NAMALWA (cell line): ENCODE data around the gene ATF5.
"Not testable (repeated sequence)": the region's sequence is repeated elsewhere in the genome, so short reads cannot be mapped to it uniquely, and the experiment has no call there.

ENCODE experiments used
- DNase-seq: peaks from one replicate; pipeline ENCODE4 v3.0.0-alpha.2; 2015; ENCODE audit warnings: low spot score

Gene ATF5

DNA sequence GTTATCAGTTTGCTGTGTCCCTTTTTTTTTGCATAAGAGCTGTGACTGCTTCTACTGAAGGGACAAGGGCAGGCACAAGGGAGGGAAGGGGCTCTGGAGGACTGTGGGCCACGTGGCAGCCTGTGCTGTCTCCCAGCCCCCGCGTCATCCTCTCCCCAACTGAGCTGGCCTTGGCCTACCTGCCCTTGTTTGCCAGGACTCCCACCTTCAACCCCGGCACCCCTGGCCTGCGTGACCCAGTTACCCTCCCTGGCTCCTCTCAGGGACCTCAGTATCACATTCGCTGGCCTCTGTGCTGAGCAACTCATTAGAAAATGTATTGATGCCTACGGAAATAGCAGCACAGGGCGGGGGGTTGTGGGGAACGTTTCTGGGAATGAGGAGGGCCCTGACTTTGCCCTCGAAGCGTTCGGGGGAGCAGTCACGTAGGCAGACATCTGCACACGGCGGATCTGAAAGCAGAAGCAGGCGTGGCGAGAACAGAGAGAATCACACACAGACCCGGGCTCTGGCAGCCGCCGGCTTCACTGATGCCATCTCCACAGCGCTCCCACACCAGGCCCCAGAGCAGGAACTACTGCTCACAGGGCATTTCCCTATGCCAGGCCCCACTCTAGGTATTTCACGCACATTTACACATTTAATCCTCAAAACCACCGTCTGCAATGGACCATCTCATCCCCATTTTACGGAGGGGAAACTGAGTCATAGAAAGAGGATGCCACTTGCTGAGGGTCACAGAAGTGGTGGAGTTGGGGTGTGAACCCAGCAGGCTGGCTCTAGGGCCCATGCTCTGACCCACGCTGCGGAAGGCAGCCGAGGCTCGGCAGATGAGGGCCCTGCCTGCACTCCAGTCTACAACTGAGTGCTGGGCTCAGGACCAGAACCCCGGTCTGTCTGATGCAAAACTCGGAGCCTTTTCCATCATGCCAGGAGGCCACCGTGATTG is 5.7 kb upstream of the ATF5 start:
- no peak for DNase-seq

DNA sequence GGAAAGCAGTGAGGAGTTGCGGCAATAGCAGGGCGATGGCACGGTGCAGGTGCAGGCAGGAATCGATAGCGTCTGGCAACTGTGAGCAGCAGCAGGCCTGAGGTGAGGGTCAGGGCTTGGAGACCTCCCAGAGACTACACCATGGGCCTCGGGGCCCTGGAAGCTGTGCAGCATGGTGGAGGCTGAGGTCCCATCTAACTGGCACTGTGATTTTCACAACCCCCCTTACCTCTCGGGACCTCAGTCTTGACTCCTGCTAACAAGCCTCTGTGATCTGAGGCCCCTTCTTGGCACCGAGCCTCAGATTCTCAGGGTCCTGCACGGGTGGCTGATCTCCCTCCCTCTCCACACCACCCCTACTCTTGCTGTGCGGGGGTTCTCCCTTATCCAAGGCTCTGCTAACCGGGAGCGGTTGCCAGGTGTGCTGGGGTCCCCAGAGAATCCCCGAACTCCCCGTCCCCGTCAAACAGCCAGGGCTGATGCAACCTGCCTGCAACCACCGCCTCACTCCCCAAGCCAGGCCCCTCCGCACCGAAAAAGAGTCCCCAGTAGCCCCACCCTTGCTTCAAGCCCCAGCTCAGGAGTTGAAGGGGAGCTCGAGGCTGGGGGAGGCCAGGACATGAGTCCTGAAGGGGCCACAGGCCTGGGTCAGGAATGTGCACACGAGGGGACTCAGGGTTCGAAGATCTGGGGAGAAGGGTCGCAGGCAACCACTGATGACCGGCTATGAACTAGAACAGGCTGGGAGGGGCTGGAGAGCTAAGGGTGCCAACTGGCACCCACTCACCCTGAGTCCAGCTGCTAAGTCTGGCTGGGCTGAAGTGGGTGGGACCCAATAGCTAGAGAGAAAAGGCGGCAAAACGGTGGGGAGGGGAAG is 4.8 kb upstream of the ATF5 start:
- peak; percentile 84 for DNase-seq

DNA sequence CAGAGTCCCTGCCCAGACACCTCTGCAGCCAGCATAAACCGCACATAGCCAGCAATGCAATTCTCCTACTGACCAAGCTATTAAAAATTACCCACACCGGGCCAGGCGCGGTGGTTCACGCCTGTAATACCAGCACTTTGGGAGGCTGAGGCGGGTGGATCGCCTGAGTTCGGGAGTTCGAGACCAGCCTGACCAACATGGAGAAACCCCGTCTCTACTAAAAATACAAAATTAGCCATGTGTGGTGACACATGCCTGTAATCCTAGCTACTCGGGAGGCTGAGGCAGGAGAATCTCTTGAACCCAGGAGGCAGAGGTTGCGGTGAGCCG is 4.2 kb upstream of the ATF5 start:
- DNase-seq = not testable (repeated sequence)

DNA sequence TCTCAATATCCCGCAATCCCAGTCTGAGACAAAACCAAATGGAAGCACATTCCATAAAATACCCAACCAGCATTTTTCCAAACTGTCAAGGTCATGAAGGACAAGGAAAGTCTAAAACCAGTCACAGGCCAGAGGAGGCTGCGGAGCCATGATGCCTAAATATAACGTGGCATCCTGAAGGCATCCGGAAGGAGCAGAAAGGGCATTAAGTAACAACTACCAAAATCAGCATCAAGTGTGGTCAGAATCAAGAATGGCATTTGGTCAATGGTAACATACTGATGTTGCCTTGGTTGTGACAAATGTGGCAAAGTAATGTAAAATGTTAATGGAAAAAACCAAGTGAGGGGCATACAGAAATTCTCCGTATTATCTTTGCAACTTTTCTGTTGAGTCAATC is 3.5 kb upstream of the ATF5 start:
- no peak for DNase-seq

DNA sequence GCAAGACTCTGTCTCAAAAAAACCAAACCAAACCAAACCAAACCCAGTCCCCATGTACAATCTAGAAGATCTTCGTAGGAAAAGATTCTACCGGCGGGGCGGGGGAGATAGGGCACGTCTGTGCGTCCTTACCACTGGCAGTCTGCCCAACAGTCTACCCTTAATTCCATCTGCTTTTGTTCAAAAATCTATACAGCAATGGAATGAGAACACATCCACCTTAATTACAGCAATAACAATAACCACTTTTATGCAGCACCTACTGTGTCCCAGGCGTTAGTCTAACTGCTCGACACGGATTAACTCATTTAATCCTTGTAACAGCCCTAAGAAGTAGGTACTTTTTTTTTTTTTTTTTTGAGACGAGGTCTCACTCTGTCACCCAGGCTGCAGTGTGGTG is 2.5 kb upstream of the ATF5 start:
- DNase-seq = no peak

DNA sequence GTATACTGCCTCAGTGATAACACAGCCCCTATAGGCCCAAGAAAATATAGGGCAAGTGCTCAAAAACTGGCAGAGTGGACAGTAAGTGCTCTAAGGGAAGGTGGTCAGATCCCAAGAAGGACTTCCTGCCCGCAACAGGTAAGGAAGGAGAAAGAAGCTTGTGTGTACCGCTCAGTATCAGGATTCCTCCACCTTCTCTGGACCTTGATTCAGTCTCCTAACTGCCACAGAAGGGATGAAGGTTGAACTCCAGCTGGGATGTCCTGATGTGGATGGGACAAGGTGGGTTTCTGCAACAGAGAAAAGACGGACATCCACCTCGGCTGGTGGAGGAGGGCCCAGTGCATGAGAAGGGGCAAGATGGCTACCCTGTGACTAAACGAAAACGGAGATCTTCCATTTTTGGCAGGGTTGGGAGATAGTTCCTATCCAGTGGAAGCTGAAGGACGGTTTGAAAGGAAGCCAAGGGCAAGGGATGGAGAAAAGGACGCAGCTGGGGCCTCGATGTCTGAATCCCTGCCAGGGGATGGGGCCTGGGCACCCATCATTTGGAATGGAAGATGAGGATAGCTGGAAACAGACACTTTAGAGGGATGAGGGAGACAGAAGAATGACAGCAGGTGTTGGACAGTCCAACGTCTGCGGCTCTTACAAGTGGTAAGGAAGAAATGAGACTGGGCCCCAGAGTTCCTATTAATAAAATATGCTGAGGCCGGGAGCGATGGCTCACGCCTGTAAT is 1.3 kb upstream of the ATF5 start:
- no peak for DNase-seq

DNA sequence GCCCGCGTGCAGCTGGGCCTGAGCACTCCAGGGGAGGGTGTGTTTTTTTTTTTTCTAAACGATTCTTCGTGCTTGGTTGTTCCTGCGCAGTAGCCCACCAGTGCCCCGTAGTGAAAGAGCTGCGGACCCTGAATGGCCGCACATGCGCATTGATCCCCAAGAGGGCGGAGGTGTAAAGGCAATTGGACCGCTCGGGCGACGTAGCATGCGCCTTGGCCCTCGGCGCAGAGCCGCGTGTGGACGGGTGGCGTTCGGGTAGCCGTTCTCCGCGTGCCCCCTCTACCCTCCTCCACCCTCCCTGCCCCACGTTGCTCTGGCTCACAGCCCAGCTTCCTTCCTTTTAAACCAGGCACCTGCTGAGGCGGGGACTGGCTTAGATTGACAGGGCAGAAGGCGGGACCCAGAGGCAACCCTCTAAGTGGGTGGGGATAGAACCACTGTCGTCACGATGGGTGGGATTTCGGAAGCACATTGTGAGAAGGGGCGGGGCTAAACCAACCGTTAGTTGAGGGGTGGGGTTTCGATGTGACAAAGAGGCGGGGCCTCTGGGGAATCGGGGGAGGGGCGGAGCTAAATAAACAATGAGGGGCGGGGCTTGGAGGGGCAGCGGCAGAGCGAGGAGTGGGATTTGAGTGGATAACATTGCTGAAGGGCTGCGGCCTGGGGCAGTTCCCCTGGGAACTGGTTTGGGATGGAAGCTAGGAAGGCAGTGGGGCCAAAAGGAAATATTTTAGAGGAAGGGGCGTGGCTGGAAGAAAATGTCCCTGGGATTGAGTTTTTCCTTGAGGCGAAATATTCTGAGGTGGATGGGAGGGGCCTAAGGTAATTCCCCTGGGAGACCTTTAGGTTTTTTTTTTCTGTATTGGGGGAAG is 842 bp downstream of the ATF5 start:
- peak; percentile 97 for DNase-seq

DNA sequence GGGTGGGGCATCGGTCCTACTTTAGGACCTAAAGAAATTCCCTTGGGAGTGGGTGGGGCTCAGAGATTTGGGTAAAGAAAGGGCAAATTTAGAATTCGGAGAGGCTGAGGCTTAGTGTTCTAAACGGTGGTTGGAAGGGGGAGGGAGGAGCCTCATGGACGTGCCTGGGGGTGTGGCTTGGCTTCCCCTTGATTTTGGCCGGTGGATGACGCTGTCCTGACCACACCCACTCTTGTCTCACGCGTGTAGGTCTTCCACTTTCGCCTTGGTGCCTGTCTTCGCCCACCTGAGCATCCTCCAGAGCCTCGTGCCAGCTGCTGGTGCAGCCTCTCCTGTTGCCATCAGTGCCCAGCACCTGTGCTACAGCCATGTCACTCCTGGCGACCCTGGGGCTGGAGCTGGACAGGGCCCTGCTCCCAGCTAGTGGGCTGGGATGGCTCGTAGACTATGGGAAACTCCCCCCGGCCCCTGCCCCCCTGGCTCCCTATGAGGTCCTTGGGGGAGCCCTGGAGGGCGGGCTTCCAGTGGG is 1.5 kb downstream of the ATF5 start:
- DNase-seq = peak; percentile 56

DNA sequence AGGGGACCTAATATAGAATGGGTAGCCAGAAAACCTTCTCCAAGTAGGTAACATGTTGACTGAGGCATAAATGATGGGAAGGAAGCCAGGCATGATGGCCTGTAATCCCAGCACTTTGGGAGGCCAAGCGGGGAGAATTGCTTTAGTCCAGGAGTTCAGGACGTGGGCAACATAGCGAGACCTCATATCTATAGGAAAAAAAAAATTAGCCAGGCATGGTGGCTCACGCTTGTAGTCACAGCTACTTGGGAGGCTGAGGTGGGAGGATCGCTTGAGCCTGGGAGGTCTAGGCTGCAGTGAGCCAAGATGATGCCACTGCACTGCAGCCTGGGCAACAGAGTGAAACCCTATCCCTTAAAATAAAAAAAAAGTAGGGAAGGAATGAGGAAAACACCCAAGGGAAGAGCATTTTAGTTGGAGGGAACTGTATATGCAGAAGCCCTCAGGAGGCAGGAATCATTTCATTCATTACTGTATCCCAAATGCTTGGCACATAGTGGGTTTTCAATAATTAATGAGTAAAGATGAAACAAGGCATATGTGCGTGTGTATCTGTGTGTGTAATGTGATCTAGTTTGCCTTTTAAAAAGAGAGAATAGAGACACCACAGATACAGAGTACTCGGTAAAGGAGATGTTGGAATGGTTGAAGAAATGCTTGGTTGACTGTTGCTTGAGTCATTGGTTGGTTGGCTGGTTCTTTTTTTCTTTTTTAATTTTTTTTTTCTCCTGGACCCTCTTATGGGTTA is 2.5 kb downstream of the ATF5 start:
- DNase-seq = no peak

DNA sequence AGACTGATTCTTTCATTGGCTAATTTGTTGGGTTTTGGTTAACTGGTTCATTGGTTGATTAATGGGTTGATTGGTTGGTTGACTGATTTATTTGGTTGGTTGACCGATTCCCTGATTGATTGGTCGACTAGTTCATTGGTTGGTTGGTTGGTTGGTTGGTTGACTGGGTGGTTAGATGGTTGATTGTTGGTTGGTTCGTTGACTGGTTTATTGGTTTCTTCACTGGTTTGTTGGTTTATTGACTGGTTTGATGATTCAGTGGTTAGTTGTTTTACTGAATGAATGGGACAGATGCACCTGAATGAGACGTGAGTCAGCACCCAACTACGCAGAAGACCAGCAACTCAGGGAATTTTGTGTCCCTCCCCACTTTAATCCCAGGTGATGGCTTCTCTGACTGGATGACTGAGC is 3.0 kb downstream of the ATF5 start:
- no peak for DNase-seq

DNA sequence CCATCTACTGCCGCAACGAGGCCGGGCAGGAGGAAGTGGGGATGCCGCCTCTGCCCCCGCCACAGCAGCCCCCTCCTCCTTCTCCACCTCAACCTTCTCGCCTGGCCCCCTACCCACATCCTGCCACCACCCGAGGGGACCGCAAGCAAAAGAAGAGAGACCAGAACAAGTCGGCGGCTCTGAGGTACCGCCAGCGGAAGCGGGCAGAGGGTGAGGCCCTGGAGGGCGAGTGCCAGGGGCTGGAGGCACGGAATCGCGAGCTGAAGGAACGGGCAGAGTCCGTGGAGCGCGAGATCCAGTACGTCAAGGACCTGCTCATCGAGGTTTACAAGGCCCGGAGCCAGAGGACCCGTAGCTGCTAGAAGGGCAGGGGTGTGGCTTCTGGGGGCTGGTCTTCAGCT is 3.7 kb downstream of the ATF5 start:
- no peak for DNase-seq

DNA sequence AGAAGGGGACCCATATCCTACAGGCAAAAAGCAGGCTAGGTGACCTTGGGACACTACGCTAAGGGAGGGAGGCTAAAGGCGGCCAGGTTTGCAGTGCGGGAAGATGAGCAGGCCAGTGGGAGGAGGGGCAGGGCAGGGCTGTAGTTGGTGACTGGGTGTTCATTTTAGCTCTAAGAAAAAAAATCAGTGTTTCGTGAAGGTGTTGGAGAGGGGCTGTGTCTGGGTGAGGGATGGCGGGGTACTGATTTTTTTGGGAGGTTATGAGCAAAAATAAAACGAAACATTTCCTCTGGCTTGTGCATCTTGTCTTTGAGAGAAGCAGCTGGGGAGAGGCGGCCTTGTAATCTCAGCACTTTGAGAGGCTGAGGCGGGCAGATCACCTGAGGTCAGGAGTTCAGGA is 4.6 kb downstream of the ATF5 start:
- no peak for DNase-seq

DNA sequence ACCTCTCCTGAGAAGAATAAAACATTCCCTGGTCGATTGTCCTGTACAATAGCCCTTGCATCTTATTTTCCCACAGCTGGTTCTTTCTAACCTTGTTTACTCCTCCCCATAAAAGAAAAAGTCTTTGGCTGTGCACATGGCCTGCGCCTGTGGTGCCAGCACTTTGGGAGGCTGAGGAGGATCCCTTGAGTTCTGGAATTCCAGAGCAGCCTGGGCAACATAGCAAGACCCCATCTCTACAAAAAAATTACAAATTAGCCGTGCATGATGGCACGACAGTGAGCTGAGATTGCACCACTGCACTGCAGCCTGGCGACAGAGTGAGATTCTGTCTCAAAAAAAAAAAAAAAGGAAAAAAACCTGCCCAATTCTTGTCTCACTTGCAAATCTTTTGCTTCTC is 7.5 kb downstream of the ATF5 start:
- peak; percentile 38 for DNase-seq

DNA sequence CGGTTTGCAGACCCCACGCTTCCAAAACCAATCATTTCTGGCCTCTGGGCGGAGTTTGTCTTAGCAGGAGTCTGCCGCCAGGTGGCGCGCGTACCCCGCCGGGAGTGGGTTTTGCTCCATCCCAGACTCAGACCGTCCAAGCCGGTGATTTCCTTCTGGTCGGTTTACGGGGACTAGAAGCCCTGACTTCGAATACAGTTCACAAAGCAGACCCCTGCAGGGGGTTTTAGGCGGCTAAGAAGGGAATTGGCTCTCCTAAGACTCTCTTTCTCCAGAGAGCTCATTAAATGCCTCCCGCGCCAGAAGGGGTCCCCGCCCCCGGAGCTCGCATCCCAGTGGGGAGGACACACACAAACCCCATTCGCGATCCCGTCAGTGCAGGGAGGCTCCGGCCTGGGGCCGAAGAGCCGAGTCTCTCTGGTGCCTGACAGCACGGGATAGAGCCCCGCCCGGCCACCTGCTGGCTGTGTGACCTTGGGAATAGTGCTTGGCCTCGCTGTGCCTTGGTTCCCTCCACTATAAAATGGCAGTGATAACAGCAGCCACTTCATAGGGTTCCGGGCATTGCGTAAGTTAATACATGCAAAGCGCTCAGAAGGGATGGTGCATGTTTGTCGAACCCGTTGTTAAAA is 8.9 kb downstream of the ATF5 start:
- peak; percentile 83 for DNase-seq

DNA sequence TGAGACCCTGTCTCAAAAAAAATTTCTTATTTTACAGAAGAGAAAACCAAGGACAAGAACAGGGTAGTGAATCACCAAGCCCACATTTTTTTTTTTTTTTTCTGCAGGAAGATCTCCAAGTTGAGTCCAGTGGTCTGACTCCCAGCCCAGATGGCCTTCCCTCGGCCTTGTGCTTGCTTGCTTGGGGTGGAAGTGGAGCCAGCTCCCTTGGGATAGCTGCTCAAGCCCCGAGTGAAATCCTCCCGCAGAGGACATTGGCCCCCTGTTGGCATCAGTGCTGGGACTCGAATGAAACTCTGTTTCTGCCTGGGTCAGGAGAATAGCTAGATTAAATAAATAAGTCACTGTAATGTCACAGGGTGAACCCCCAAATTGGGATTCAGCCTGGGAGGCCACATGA is 9.7 kb downstream of the ATF5 start:
- no peak for DNase-seq

DNA sequence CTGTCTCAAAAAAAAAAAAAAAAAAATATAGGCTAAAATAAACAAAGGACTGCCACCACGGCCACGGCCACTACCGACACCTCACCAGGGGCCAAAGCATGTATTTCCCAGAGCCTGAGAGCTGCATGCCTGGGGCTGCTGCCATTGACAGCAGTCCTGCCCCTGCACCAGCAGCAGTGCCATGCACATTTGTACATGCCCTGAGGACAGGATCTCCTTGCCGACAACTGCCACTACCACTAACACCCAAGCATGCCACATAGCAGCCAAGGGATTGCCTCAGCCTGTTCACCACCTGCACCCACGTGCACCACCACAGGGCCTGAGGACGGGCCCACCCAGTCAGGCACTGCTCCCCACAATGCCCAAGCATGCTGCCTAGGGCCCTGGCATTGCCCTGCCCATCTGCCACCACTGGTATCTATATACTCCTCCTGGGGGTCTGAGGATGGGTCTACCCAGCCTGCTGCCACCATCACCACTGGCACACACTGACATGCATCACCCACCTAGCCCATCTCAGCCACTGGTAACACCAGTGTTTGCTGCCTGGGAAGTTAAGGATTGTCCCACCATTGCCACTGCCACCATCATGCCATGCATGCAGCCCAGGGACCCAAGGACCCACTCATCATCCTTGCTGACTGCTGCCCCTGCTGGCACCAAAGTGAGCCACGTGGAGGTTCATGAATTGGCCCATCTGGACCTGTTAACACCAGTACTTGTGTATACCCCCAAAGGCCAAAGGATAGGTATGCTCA is 10.9 kb downstream of the ATF5 start:
- DNase-seq = peak; percentile 54

DNA sequence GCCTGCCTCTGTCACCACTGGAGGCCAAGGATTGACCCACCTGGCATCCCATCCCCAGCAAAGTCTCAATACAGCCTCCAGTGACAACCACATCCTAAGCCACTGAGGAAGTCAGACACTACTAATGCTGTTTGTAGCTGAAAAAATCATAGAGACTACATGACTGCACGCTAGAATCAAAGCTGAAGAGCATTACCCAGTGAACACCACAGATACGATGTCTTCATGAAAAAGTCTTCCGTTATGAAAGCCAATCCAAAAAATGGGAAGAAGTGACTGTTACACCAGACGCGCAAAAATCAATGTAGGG is 11.4 kb downstream of the ATF5 start:
- DNase-seq = no peak

DNA sequence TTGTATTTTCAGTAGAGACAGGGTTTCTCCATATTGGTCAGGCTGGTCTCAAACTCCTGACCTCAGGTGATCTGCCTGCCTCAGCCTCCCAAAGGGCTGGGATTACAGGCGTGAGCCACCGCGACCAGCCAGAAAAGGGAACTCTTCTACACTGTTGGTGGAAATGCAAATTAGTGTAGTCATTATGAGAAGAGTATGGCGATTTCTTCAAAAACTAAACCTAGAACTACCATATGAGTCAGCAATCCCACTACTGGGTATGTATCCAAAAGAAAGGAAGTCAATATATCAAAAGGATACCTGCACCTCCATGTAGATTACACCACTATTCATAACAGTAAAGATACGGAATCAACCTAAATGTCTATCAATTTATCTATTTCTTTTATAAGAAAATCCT is 15.6 kb downstream of the ATF5 start:
- DNase-seq = not testable (repeated sequence)

DNA sequence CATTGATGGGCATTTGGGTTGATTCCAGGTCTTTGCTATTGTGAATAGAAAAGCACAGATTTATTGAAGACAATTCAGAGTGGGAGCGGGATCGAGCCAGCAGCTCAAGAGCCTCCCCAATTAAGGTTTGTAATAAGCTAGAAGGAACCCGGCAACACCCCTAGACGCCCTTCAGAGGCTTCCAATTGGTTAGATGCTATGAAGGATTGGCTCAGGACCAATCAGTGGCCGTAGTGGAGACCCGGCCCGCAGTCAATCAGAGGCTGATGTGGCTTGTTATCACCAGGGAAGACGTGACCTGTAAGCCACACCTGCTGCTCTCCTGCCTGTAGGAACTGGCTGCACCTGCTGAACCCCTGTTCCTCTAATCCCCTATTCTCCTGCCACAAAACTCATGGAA is 17.4 kb downstream of the ATF5 start:
- DNase-seq = no peak
